Osteocyte (in vitro differentiated cells): ENCODE results near the gene SUMF1. TPM values are rescaled to one million over a fixed set of nuclear protein-coding genes. Genes with fewer than 3 reads are reported as not detected.
"Not testable (repeated sequence)": the region's sequence is repeated elsewhere in the genome, so short reads cannot be mapped to it uniquely, and the experiment has no call there.

Experiments
- DNase-seq: peaks from one replicate; pipeline ENCODE4 v3.0.0; 2021; ENCODE audit warnings: mixed read lengths; ENCODE audit not compliant: unreplicated experiment; ENCODE audit errors: extremely low spot score
- H3K27ac Mint-ChIP-seq: one replicate; pipeline ENCODE4 v1.8.0; 2021; ENCODE audit warnings: mild to moderate bottlenecking, mixed read lengths; ENCODE audit not compliant: unreplicated experiment
- H3K27me3 Mint-ChIP-seq: one replicate; pipeline ENCODE4 v1.8.0; 2021; ENCODE audit warnings: mixed read lengths; ENCODE audit not compliant: unreplicated experiment
- H3K36me3 Mint-ChIP-seq: one replicate; pipeline ENCODE4 v1.8.0; 2021; ENCODE audit warnings: mixed read lengths; ENCODE audit not compliant: unreplicated experiment
- H3K4me1 Mint-ChIP-seq: one replicate; pipeline ENCODE4 v1.8.0; 2021; ENCODE audit warnings: mixed read lengths; ENCODE audit not compliant: unreplicated experiment
- H3K4me3 Mint-ChIP-seq: one replicate; pipeline ENCODE4 v1.8.0; 2021; ENCODE audit warnings: mild to moderate bottlenecking, moderate library complexity, mixed read lengths; ENCODE audit not compliant: unreplicated experiment
- H3K9me3 Mint-ChIP-seq: one replicate; pipeline ENCODE4 v1.8.0; 2021; ENCODE audit warnings: mixed read lengths; ENCODE audit not compliant: unreplicated experiment
- total RNA-seq: library from RNA; stranded (reverse); gene quantifications from 2 replicates; pipeline ENCODE4 v1.2.1, GENCODE V29; 2021
- TF ChIP-seq, protein P1 (sequence below): fragments of 200-600 bp; sonication (generic); IDR thresholded peaks from 2 replicates; pipeline ENCODE4 v1.5.0; 2021; ENCODE audit warnings: antibody characterized with exemption, mild to moderate bottlenecking, moderate library complexity

SUMF1 gene
- total RNA-seq, 1 donor from 2014 or later, result 44.1 TPM

DNA sequence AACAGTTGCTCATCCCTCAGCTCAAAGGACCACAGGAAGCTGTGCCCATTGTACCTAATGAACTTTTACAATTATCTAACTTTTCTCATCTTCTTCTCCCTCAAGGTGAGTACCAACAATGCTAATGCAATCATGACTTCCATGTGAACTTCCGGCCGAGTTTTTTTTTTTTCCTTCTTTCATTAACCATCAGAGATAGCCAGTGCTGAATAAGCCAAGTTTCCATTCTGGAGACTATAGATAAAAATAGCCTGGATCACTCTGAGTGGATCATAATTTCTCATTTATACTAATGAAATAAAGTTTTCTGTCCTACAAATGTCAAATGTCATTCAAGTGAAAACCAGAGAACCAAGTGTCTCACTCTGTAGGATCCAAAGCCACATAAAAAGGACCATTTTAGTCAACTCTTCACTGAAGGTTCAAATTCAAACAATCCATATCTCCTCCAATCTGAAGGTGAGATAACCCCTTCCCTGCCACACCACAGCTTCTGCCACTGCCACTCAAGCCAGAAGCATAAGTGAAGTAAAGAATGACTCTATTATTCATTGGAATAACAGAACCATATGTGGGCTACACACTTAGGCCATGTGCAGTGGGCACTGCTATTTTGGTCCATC, 5.5 kb downstream of the SUMF1 start:
- Mint-ChIP-seq H3K36me3 (no peaks in the 10 kb centered on the region), H3K4me3 (no peak overlapping the region), H3K4me1 (peaks cover 6% of the 10 kb centered on the region), H3K27ac (no peak overlapping the region), H3K27me3 (no peaks in the 10 kb centered on the region), H3K9me3 (no peaks in the 10 kb centered on the region)
- DNase-seq, result no peak
- TF ChIP-seq, protein P1, sequence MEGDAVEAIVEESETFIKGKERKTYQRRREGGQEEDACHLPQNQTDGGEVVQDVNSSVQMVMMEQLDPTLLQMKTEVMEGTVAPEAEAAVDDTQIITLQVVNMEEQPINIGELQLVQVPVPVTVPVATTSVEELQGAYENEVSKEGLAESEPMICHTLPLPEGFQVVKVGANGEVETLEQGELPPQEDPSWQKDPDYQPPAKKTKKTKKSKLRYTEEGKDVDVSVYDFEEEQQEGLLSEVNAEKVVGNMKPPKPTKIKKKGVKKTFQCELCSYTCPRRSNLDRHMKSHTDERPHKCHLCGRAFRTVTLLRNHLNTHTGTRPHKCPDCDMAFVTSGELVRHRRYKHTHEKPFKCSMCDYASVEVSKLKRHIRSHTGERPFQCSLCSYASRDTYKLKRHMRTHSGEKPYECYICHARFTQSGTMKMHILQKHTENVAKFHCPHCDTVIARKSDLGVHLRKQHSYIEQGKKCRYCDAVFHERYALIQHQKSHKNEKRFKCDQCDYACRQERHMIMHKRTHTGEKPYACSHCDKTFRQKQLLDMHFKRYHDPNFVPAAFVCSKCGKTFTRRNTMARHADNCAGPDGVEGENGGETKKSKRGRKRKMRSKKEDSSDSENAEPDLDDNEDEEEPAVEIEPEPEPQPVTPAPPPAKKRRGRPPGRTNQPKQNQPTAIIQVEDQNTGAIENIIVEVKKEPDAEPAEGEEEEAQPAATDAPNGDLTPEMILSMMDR, result no peak

DNA sequence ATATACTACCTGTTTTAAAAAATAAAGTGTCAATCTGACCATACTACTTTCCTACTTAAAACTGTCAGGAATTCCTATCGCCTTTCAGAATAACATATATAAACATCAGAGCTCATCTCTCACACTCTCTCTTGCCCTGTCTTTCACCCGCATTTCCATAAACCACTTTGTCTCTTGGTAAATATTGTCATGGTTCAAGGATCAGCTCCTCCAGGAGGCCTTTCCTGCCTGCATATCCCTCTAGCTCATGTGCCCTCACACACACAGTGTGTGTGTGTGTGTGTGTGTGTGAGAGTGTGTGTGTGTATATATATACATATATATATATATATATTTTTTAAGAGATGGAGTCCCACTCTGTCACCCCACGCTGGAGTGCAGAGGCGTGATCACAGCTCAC, 6.7 kb downstream of the SUMF1 start:
- DNase-seq, result no peak
- no peaks in the 10 kb centered on the region for H3K9me3 Mint-ChIP-seq
- no peaks in the 10 kb centered on the region for H3K4me1 Mint-ChIP-seq
- no peaks in the 10 kb centered on the region for H3K27me3 Mint-ChIP-seq
- no peak overlapping the region for H3K27ac Mint-ChIP-seq
- no peak overlapping the region for H3K4me3 Mint-ChIP-seq
- no peaks in the 10 kb centered on the region for H3K36me3 Mint-ChIP-seq
- TF ChIP-seq, protein P1, result no peak

DNA sequence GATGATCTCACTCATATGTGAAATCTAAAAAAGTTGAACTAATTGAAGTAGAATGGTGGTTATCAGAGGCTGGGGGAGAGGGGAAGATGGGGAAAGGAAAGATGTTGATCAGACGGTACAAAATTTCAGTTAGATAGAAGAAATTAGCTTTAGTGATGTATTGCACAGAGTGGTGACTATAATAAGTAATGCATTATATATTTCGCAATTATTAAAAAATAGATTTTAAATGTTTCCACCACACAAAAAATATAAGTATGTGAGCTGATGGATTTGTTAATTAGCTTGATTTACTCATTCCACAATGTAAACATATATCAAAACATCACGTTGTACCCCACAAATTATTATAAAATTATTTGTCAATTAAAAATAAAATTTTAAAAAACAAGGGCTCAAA, 8.1 kb downstream of the SUMF1 start:
- Mint-ChIP-seq H3K36me3 (no peaks in the 10 kb centered on the region), H3K27ac (no peak overlapping the region), H3K27me3 (no peaks in the 10 kb centered on the region), H3K4me1 (no peaks in the 10 kb centered on the region), H3K4me3 (no peak overlapping the region), H3K9me3 (no peaks in the 10 kb centered on the region)
- TF ChIP-seq, protein P1, result no peak
- DNase-seq, result no peak

DNA sequence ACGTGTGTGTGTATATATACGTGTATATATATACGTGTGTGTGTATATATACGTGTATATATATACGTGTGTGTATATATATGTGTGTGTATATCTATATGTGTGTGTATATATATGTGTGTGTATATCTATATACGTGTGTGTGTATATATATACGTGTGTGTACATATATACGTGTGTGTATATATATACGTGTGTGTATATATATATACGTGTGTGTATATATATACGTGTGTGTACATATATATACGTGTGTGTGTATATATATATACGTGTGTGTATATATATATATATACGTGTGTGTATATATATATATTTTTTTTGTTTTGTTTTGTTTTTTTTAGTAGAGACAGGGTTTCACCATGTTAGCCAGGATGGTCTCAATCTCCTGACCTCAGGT, 10.3 kb downstream of the SUMF1 start:
- H3K4me3 Mint-ChIP-seq, H3K27ac Mint-ChIP-seq, H3K4me1 Mint-ChIP-seq, H3K27me3 Mint-ChIP-seq, H3K36me3 Mint-ChIP-seq, H3K9me3 Mint-ChIP-seq, DNase-seq: not testable (repeated sequence)

DNA sequence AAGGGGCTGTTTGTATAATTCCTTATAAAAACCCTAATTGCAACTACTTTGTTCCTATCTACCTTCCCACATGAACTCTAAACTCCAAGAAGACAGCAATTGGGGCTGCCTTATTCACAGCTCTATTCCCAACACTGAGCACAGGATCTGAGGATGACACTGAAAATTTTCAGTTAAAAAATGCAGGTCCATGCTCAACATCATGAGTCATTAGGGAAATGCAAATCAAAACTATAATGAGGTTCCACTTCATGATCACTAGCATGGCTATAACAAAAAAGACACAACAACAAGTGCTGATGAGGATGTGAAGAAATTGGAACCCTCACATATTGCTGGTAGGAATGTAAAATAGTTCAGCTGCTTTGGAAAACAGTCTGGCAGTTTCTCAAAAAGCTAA, 12.9 kb downstream of the SUMF1 start:
- no peak for DNase-seq
- Mint-ChIP-seq H3K4me3 (no peak overlapping the region), H3K27ac (no peak overlapping the region), H3K36me3 (peaks cover 9% of the 10 kb centered on the region), H3K4me1 (no peaks in the 10 kb centered on the region), H3K27me3 (no peaks in the 10 kb centered on the region), H3K9me3 (no peaks in the 10 kb centered on the region)
- TF ChIP-seq, protein P1, result no peak
